IPS-15b (cell line): ENCODE measurements around the gene OR5V1.
"Not testable (repeated sequence)": the region's sequence is repeated elsewhere in the genome, so short reads cannot be mapped to it uniquely, and the experiment has no call there.

Experiments
- H3K27me3 ChIP-seq: one replicate; pipeline ENCODE4 v1.6.1; 2013; ENCODE audit warnings: low read length; ENCODE audit not compliant: control insufficient read depth, insufficient read depth
- H3K36me3 ChIP-seq: one replicate; pipeline ENCODE4 v1.6.1; 2013; ENCODE audit warnings: low read length; ENCODE audit not compliant: control insufficient read depth, insufficient read depth
- H3K4me1 ChIP-seq: one replicate; pipeline ENCODE4 v1.6.1; 2013; ENCODE audit warnings: mild to moderate bottlenecking, low read length; ENCODE audit not compliant: control insufficient read depth, insufficient read depth
- H3K4me3 ChIP-seq: one replicate; pipeline ENCODE4 v1.5.1; 2013; ENCODE audit warnings: low read depth, low read length
- H3K9ac ChIP-seq: one replicate; pipeline ENCODE4 v1.6.1; 2013; ENCODE audit warnings: low read depth, mild to moderate bottlenecking, low read length
- H3K9me3 ChIP-seq: one replicate; pipeline ENCODE4 v1.6.1; 2013; ENCODE audit warnings: mild to moderate bottlenecking, low read length; ENCODE audit not compliant: control insufficient read depth, insufficient read depth

OR5V1 gene

GRCh38 chr6:29336269-29336668 is 32.4 kb downstream of the OR5V1 start:
- no peaks in the 10 kb centered on the region for H3K4me1 ChIP-seq
- H3K27me3 ChIP-seq, result no peaks in the 10 kb centered on the region
- H3K36me3 ChIP-seq, result no peaks in the 10 kb centered on the region
- no peaks in the 10 kb centered on the region for H3K9me3 ChIP-seq
- H3K9ac ChIP-seq, result no peak overlapping the region
- H3K4me3 ChIP-seq, result no peak overlapping the region

DNA sequence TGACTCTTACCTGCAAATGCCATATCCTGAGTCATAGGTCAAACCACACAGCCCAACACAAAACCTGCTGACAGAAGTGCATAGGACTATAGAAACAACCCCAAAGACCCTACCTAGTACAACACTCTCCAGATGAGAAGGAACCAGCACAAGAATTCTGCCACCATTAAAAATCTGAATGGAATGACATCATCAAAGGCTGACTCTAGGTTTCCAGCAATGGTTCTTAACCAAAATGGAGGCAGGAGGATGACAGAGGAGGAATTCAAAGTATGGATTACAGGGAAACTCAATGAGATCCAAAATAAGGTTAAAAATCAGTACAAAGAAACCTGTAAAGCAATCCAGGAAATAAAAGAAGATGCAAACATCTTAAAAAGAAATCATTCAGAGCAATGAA is 36.0 kb downstream of the OR5V1 start:
- H3K9ac ChIP-seq, result no peak overlapping the region
- H3K4me1 ChIP-seq, result no peaks in the 10 kb centered on the region
- no peaks in the 10 kb centered on the region for H3K36me3 ChIP-seq
- no peaks in the 10 kb centered on the region for H3K9me3 ChIP-seq
- H3K27me3 ChIP-seq, result no peaks in the 10 kb centered on the region
- no peak overlapping the region for H3K4me3 ChIP-seq

GRCh38 chr6:29325777-29326176 is 42.9 kb downstream of the OR5V1 start:
- no peaks in the 10 kb centered on the region for H3K27me3 ChIP-seq
- H3K4me1 ChIP-seq, result no peaks in the 10 kb centered on the region
- H3K9ac ChIP-seq, result no peak overlapping the region
- no peaks in the 10 kb centered on the region for H3K9me3 ChIP-seq
- H3K36me3 ChIP-seq, result no peaks in the 10 kb centered on the region
- H3K4me3 ChIP-seq, result no peak overlapping the region

GRCh38 chr6:29323332-29323731 is 45.3 kb downstream of the OR5V1 start:
- H3K9ac ChIP-seq, H3K4me3 ChIP-seq, H3K36me3 ChIP-seq, H3K27me3 ChIP-seq, H3K9me3 ChIP-seq, H3K4me1 ChIP-seq: not testable (repeated sequence)

DNA sequence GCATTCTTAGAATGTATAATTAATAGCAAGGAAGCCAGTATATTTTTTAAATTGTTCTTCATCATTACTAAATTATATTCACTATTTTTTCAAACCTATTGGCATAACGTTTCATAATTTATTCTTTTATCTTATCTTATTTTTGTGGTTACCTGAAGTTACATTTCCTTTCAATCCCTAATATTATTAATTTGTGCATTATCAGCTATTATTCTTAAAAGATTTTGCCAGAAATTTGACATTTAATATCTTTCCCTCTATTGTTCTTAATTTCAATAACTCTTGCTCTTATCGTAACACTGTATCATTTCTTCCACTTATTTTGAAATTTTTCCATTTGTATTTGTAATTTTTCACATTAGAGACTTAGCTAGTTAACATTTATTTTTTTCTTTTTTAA is 48.7 kb downstream of the OR5V1 start:
- no peaks in the 10 kb centered on the region for H3K36me3 ChIP-seq
- H3K4me3 ChIP-seq, result no peak overlapping the region
- no peaks in the 10 kb centered on the region for H3K9me3 ChIP-seq
- H3K4me1 ChIP-seq, result no peaks in the 10 kb centered on the region
- no peak overlapping the region for H3K9ac ChIP-seq
- H3K27me3 ChIP-seq, result no peaks in the 10 kb centered on the region
